ENCODE data around the gene PKDCC. TPM values are rescaled to one million over a fixed set of nuclear protein-coding genes. Genes with fewer than 3 reads are reported as not detected.

Gene PKDCC
- total and polyA plus RNA-seq, 10 of the 15 experiments (the other 5 are each of a cell fraction or from before 2014, with no cell fraction given), result 0.13 to 10.2 (median 2.3) TPM

- Histone ChIP-seq H3K9me3 (replicated peaks; ENCODE audit: control insufficient read depth, insufficient read depth, low read length) (no peaks in the 10 kb centered on the region; the same call in 1 of the 3 replicates), H3K4me2 (ENCODE audit: control insufficient read depth, insufficient read depth) (no peak overlapping the region), H3K27me3 (replicated peaks in 1 of 2; ENCODE audit: control insufficient read depth in 2 of 2, insufficient read depth in 2 of 2, low read length in 1 of 2) (no peaks in the 10 kb centered on the region; a peak in 2 of 4 replicates), H3K9ac (ENCODE audit: control insufficient read depth, insufficient read depth, low read length) (no peak overlapping the region), H3K27ac (ENCODE audit: control insufficient read depth, insufficient read depth) (no peak overlapping the region), H2AFZ (ENCODE audit: control insufficient read depth, low read depth, low read length) (no peak overlapping the region), H3K36me3 (ENCODE audit: control insufficient read depth in 2 of 2, insufficient read depth in 2 of 2, low read length in 1 of 2) (no peaks in the 10 kb centered on the region), H3K4me1 (ENCODE audit: control insufficient read depth, insufficient read depth, low read length) (peaks cover 40% of the 10 kb centered on the region), H3K4me3 (no peak overlapping the region), H3K79me2 (ENCODE audit: control insufficient read depth, insufficient read depth, low read length) (no peaks in the 10 kb centered on the region), H4K20me1 (ENCODE audit: control insufficient read depth, insufficient read depth) (no peaks in the 10 kb centered on the region)
- intact Hi-C loops (cut with micrococcal nuclease; ENCODE audit: unreplicated experiment) (no loop called here), in situ Hi-C loops (cut with MboI) (no loop called here)
- FAIRE-seq, result no peak
- SMC1A ChIA-PET (ENCODE audit: uncharacterized antibody, unreplicated experiment), result no interaction called here
- WGBS (ENCODE audit: insufficient coverage, insufficient replicate concordance, low lambda C conversion rate, missing lambda C conversion rate), result 65% methylated on average over 4 of the region's 4 CpGs
- TF ChIP-seq E4F1 (IDR thresholded peaks at IDR 0.05; ENCODE audit: borderline replicate concordance, partially characterized antibody) (no peak), SMAD1 (IDR thresholded peaks at IDR 0.05; ENCODE audit: low read depth, partially characterized antibody) (no peak), RUNX3 (IDR thresholded peaks at IDR 0.05; ENCODE audit: low read length) (no peak; the same call in 1 of the 2 replicates), CEBPB (IDR thresholded peaks at IDR 0.05; ENCODE audit: borderline replicate concordance in 1 of 2, low read depth in 2 of 2, low read length in 2 of 2) (no peak), NFYB (IDR thresholded peaks at IDR 0.05; ENCODE audit: insufficient read depth, low read depth, low read length) (no peak), TCF3 (IDR thresholded peaks at IDR 0.05; ENCODE audit: borderline replicate concordance, insufficient read depth, low read depth, low read length) (no peak), RELA (IDR thresholded peaks at IDR 0.05; ENCODE audit: borderline replicate concordance, partially characterized antibody) (no peak)
- CTCF ChIA-PET, result interaction anchor here (0.7 kb wide), 1 partner anchor 179 kb away, joined by 3 read pairs; no protein-coding TSS in a partner anchor
- ATAC-seq, result no peak
- RAD21 ChIA-PET (ENCODE audit: unreplicated experiment), result no interaction called here
- POLR2A ChIA-PET, result no interaction called here
- BruUV-seq (replicated peaks), result no TSS peak
- no peak for DNase-seq (ENCODE audit: low read depth, low spot score)
Observed at GRCh38 chr2:42031281-42032223, 16.3 kb upstream of the PKDCC start.
